HCT116 (cell line): ENCODE results near the gene ZBTB7C. TPM values are rescaled to one million over a fixed set of nuclear protein-coding genes. Genes with fewer than 3 reads are reported as not detected.

ENCODE experiments used
- ATAC-seq: fragments of 200-7000 bp; cut with Tn5 transposase; 2 replicates; pipeline ENCODE4 v1.9.1; 2020; ENCODE audit warnings: mild to moderate bottlenecking, moderate library complexity
- BruUV-seq: library from RNA; stranded (reverse); fragments of 400-500 nt; replicated peaks from 2 replicates; lab custom pipeline; 2021; lab: Mats Ljungman, UMichigan
- CTCF ChIA-PET: fragments of 300-600 bp; sonication (Branson Sonifier 250); formaldehyde crosslinking; loops from one replicate; lab custom pipeline; 2021; ENCODE audit warnings: antibody characterized with exemption; lab: Charles Lee
- POLR2A ChIA-PET: fragments of 300-600, 350-600 bp; sonication (Branson Sonifier 250); formaldehyde crosslinking; loops from one replicate; lab custom pipeline; 2021; ENCODE audit warnings: antibody characterized with exemption; lab: Charles Lee
- RAD21 ChIA-PET, 2 experiments: fragments of 300-600 bp; sonication (Branson Sonifier 250); formaldehyde crosslinking; loops; one replicate each; lab custom pipeline; 2023; ENCODE audit warnings: low total read pairs in 2 of 2; ENCODE audit not compliant: uncharacterized antibody in 2 of 2, unreplicated experiment in 2 of 2, low non-redundant PET in 1 of 2; lab: Charles Lee
- DNase-seq: peaks from one replicate; pipeline ENCODE4 v3.0.0-alpha.2; 2010; ENCODE audit warnings: low read depth, low spot score
- H2AFZ ChIP-seq: fragments of 200-600 bp; shearing (Covaris generic), sonication (generic); 2 replicates; pipeline ENCODE4 v1.6.1; 2017; ENCODE audit warnings: low read depth, mixed run types, mixed read lengths, antibody characterized with exemption, low read length; ENCODE audit not compliant: poor library complexity, severe bottlenecking
- H3K27ac ChIP-seq: 2 replicates; pipeline ENCODE4 v1.5.1; 2012; ENCODE audit warnings: low read depth, low read length
- H3K27me3 ChIP-seq: fragments of 200-600 bp; sonication (generic); 2 replicates; pipeline ENCODE4 v1.6.1; 2016; ENCODE audit warnings: mixed run types, low read length, mixed read lengths; ENCODE audit not compliant: insufficient read depth
- H3K36me3 ChIP-seq, 2 experiments: fragments of 200-500 bp in 1 of 2; fragments of 200-600 bp in 1 of 2; sonication (Bioruptor generic) in 1 of 2; sonication (generic) in 1 of 2; 2 replicates each; pipeline versions ENCODE4 v1.5.1 to v1.6.1; 2014 to 2016; ENCODE audit warnings: low read length in 2 of 2, inconsistent platforms in 1 of 2, mixed read lengths in 1 of 2, mixed run types in 1 of 2; ENCODE audit not compliant: insufficient read depth in 2 of 2, control insufficient read depth in 1 of 2
- H3K4me1 ChIP-seq, 2 experiments: fragments of 200-600 bp in 1 of 2; sonication (generic) in 1 of 2; 2 replicates each; pipeline versions ENCODE4 v1.5.1 to v1.6.1; 2012 to 2017; ENCODE audit warnings: low read length in 2 of 2, inconsistent platforms in 1 of 2, mild to moderate bottlenecking in 1 of 2, mixed read lengths in 1 of 2, mixed run types in 1 of 2, moderate library complexity in 1 of 2; ENCODE audit not compliant: insufficient read depth in 2 of 2, control insufficient read depth in 1 of 2
- H3K4me2 ChIP-seq: fragments of 200-600 bp; sonication (generic); 2 replicates; pipeline ENCODE4 v1.6.1; 2017; ENCODE audit warnings: mixed run types, low read length, mixed read lengths
- H3K4me3 ChIP-seq, 2 experiments: fragments of 200-600 bp in 1 of 2; sonication (generic) in 1 of 2; replicated peaks in 1 of 2; 2 replicates each; pipeline ENCODE4 v1.5.1; 2011 to 2016; ENCODE audit warnings: low read length in 2 of 2, control low read depth in 1 of 2, low read depth in 1 of 2, mild to moderate bottlenecking in 1 of 2, mixed read lengths in 1 of 2, mixed run types in 1 of 2
- H3K79me2 ChIP-seq: fragments of 200-600 bp; sonication (generic); 2 replicates; pipeline ENCODE4 v1.6.1; 2017; ENCODE audit warnings: mild to moderate bottlenecking, mixed run types, low read length, moderate library complexity, mixed read lengths; ENCODE audit not compliant: insufficient read depth
- H3K9ac ChIP-seq: fragments of 200-600 bp; sonication (generic); 2 replicates; pipeline ENCODE4 v1.6.1; 2016; ENCODE audit warnings: low read length, mixed read lengths
- H3K9me2 ChIP-seq: fragments of 200-600 bp; sonication (generic), shearing (Covaris generic); 2 replicates; pipeline ENCODE4 v1.6.1; 2017; ENCODE audit warnings: mixed run types, mild to moderate bottlenecking, moderate library complexity; ENCODE audit not compliant: insufficient read depth
- H3K9me3 ChIP-seq, 2 experiments: fragments of 200-500 bp in 1 of 2; fragments of 200-600 bp in 1 of 2; sonication (Bioruptor generic) in 1 of 2; sonication (generic) in 1 of 2; 2 replicates each; pipeline ENCODE4 v1.6.1; 2014 to 2017; ENCODE audit warnings: low read length in 2 of 2, mixed read lengths in 2 of 2, inconsistent platforms in 1 of 2, low read depth in 1 of 2, mild to moderate bottlenecking in 1 of 2, mixed run types in 1 of 2, moderate library complexity in 1 of 2; ENCODE audit not compliant: control insufficient read depth in 1 of 2, insufficient read depth in 1 of 2
- H4K20me1 ChIP-seq: fragments of 200-600 bp; sonication (generic), shearing (Covaris generic); 2 replicates; pipeline ENCODE4 v1.6.1; 2017; ENCODE audit warnings: mixed run types, mild to moderate bottlenecking, moderate library complexity; ENCODE audit not compliant: insufficient read depth
- CEBPB ChIP-seq: IDR thresholded peaks from 2 replicates; pipeline ENCODE4 v1.6.1; 2012; ENCODE audit warnings: low read depth
- EGR1 ChIP-seq: IDR thresholded peaks from 2 replicates; pipeline ENCODE4 v1.6.1; 2012; ENCODE audit warnings: low read depth
- EZH2phosphoT487 ChIP-seq: fragments of 200-600 bp; IDR thresholded peaks from 2 replicates; pipeline ENCODE4 v1.6.1; 2018; ENCODE audit warnings: antibody characterized with exemption, borderline replicate concordance
- FOSL1 ChIP-seq: IDR thresholded peaks from 2 replicates; pipeline ENCODE4 v1.6.1; 2012; ENCODE audit warnings: low read depth
- MAX ChIP-seq: IDR thresholded peaks from 2 replicates; pipeline ENCODE4 v1.6.1; 2012
- POLR2A ChIP-seq: IDR thresholded peaks from 2 replicates; pipeline ENCODE4 v1.7.0; 2011; ENCODE audit warnings: borderline replicate concordance; ENCODE audit not compliant: insufficient read depth, insufficient read length; ENCODE audit errors: extremely low read depth
- POLR2AphosphoS5 ChIP-seq: IDR thresholded peaks from 2 replicates; pipeline ENCODE4 v1.6.1; 2011; ENCODE audit warnings: mild to moderate bottlenecking, low read depth, low read length, moderate library complexity
- SP1 ChIP-seq: IDR thresholded peaks from 2 replicates; pipeline ENCODE4 v1.6.1; 2012; ENCODE audit warnings: low read depth
- SRF ChIP-seq: IDR thresholded peaks from 2 replicates; pipeline ENCODE4 v1.6.1; 2012; ENCODE audit warnings: low read depth
- YY1 ChIP-seq: IDR thresholded peaks from 2 replicates; pipeline ENCODE4 v1.6.1; 2011; ENCODE audit warnings: low read length, low read depth, moderate library complexity, mild to moderate bottlenecking; ENCODE audit not compliant: insufficient replicate concordance; ENCODE audit errors: extremely low read depth
- ZFX ChIP-seq: fragments of 450-650 bp; IDR thresholded peaks from 2 replicates; pipeline ENCODE4 v1.6.1; 2017
- ZNF274 ChIP-seq: fragments of 200-500 bp; sonication (Bioruptor generic); IDR thresholded peaks from 2 replicates; pipeline ENCODE4 v1.6.1; 2014; ENCODE audit warnings: mild to moderate bottlenecking, low read depth, low read length, inconsistent platforms
- intact Hi-C: fragments of 100-400 bp; cut with micrococcal nuclease; formaldehyde crosslinking; loops from 2 replicates; pipeline ENCODE4 v1.10.0; 2022
- total RNA-seq: library from RNA; stranded (reverse); gene quantifications from one replicate; pipeline ENCODE4 v1.2.1, GENCODE V29; 2021; ENCODE audit not compliant: unreplicated experiment
- TF ChIP-seq, protein P1 (sequence below): IDR thresholded peaks from 2 replicates; pipeline ENCODE4 v1.6.1; 2012
- TF ChIP-seq, protein P2 (sequence below): IDR thresholded peaks from 2 replicates; pipeline ENCODE4 v1.6.1; 2011; ENCODE audit warnings: mild to moderate bottlenecking, low read length, moderate library complexity; ENCODE audit not compliant: insufficient replicate concordance; ENCODE audit errors: extremely low read depth

The ZBTB7C gene
- total RNA-seq, 1 experiment from 2014 or later = 0.37 TPM

DNA sequence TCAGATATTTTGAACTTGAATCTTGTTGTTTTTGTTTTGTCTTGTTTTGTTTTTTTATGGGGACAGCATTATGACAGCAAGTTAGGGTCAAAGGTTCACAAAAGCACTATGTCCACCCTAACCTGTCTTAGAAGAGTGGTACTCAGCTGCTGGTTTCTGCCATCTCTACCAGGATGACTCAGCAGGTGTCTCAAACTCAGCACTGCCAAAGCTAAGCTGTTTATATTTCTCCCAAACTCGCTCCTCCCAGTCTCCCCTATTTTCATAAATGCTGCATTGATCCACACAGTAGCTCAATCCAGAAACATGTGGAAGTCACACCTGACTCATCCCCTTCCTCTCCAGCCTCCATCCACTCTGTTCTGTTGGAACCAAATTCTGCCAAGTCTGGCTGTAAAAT lies 134.9 kb downstream of the ZBTB7C start:
- DNase-seq = no peak
- no peaks in the 10 kb centered on the region for H3K36me3 ChIP-seq
- no peaks in the 10 kb centered on the region for H3K9me3 ChIP-seq
- no peak for ATAC-seq
- no TSS peak for BruUV-seq
- TF ChIP-seq, protein P1, sequence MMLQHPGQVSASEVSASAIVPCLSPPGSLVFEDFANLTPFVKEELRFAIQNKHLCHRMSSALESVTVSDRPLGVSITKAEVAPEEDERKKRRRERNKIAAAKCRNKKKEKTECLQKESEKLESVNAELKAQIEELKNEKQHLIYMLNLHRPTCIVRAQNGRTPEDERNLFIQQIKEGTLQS = no peak
- no peak for TF ChIP-seq SRF
- TF ChIP-seq CEBPB = no peak
- TF ChIP-seq, protein P2, sequence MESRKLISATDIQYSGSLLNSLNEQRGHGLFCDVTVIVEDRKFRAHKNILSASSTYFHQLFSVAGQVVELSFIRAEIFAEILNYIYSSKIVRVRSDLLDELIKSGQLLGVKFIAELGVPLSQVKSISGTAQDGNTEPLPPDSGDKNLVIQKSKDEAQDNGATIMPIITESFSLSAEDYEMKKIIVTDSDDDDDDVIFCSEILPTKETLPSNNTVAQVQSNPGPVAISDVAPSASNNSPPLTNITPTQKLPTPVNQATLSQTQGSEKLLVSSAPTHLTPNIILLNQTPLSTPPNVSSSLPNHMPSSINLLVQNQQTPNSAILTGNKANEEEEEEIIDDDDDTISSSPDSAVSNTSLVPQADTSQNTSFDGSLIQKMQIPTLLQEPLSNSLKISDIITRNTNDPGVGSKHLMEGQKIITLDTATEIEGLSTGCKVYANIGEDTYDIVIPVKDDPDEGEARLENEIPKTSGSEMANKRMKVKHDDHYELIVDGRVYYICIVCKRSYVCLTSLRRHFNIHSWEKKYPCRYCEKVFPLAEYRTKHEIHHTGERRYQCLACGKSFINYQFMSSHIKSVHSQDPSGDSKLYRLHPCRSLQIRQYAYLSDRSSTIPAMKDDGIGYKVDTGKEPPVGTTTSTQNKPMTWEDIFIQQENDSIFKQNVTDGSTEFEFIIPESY = no peak
- no peak for TF ChIP-seq SP1
- no peak for TF ChIP-seq ZFX
- TF ChIP-seq EZH2phosphoT487 = no peak
- no peak for TF ChIP-seq ZNF274
- no peak for TF ChIP-seq EGR1
- no peak for TF ChIP-seq POLR2AphosphoS5
- TF ChIP-seq YY1 = no peak
- no peak for TF ChIP-seq FOSL1
- no peak for TF ChIP-seq POLR2A
- TF ChIP-seq MAX = no peak
- TF ChIP-seq, all 23 proteins: peak for 0
- intact Hi-C loops = no loop called here
- Histone ChIP-seq H4K20me1 (no peaks in the 10 kb centered on the region), H2AFZ (no peak overlapping the region), H3K27me3 (no peaks in the 10 kb centered on the region), H3K4me3 (no peak overlapping the region), H3K79me2 (no peaks in the 10 kb centered on the region), H3K9ac (no peak overlapping the region), H3K27ac (no peak overlapping the region), H3K4me2 (no peak overlapping the region), H3K9me2 (no peaks in the 10 kb centered on the region), H3K4me1 (no peaks in the 10 kb centered on the region)
- ChIA-PET CTCF (no interaction called here), POLR2A (no interaction called here), RAD21 (no interaction called here)
